ENCODE results near the gene ARVCF.

Gene ARVCF

GRCh38 chr22:20016734-20017621, at the start of gene ARVCF:
Gene ARVCF, minus strand, starts transcription at chr22:20016823. Its CDS starts 26,029 bp downstream, at chr22:19990794.
- peak within 1 kb of the TSS; percentile 57 to 60 for H3K4me3 ChIP-seq (replicated peaks in 1 of 2; ENCODE audit: low read depth in 2 of 2, low read length in 2 of 2)
- peak; percentile 91 to 93 for DNase-seq (ENCODE audit: low read depth in 2 of 2)
- TF ChIP-seq CTCF (IDR thresholded peaks at IDR 0.05; ENCODE audit: low read depth, low read length), result no peak

GRCh38 chr22:20065896-20066616, 49.4 kb upstream of the ARVCF start:
- no peak for TF ChIP-seq CTCF (IDR thresholded peaks at IDR 0.05; ENCODE audit: low read depth, low read length)
- no peak for DNase-seq (ENCODE audit: low read depth in 2 of 2)

GRCh38 chr22:20064545-20065262, 48.1 kb upstream of the ARVCF start:
- no peak for TF ChIP-seq CTCF (IDR thresholded peaks at IDR 0.05; ENCODE audit: low read depth, low read length)

More at GRCh38 chr22:20065896-20066616, 49.4 kb upstream of the ARVCF start:
- no peak overlapping the region for H3K4me3 ChIP-seq (replicated peaks in 1 of 2; ENCODE audit: low read depth in 2 of 2, low read length in 2 of 2)

GRCh38 chr22:20064140-20064480, 47.5 kb upstream of the ARVCF start:
- no peak for DNase-seq (ENCODE audit: low read depth in 2 of 2)
- no peak for TF ChIP-seq CTCF (IDR thresholded peaks at IDR 0.05; ENCODE audit: low read depth, low read length)

More at GRCh38 chr22:20064545-20065262, 48.1 kb upstream of the ARVCF start:
- H3K4me3 ChIP-seq (replicated peaks in 1 of 2; ENCODE audit: low read depth in 2 of 2, low read length in 2 of 2), result no peak overlapping the region
- DNase-seq (ENCODE audit: low read depth in 2 of 2), result no peak

GRCh38 chr22:20063271-20064139, 46.9 kb upstream of the ARVCF start:
- DNase-seq (ENCODE audit: low read depth in 2 of 2), result no peak
- H3K4me3 ChIP-seq (replicated peaks in 1 of 2; ENCODE audit: low read depth in 2 of 2, low read length in 2 of 2), result no peak overlapping the region
- TF ChIP-seq CTCF (IDR thresholded peaks at IDR 0.05; ENCODE audit: low read depth, low read length), result no peak

More at GRCh38 chr22:20064140-20064480, 47.5 kb upstream of the ARVCF start:
- H3K4me3 ChIP-seq (replicated peaks in 1 of 2; ENCODE audit: low read depth in 2 of 2, low read length in 2 of 2), result no peak overlapping the region

GRCh38 chr22:20062766-20063083, 46.1 kb upstream of the ARVCF start:
- TF ChIP-seq CTCF (IDR thresholded peaks at IDR 0.05; ENCODE audit: low read depth, low read length), result no peak
- no peak overlapping the region for H3K4me3 ChIP-seq (replicated peaks in 1 of 2; ENCODE audit: low read depth in 2 of 2, low read length in 2 of 2)
- peak; percentile 52 to 64 for DNase-seq (ENCODE audit: low read depth in 2 of 2)

Data from cardiac fibroblast (primary cell).